ENCODE results near the gene HOXA10.

Gene HOXA10

GRCh38 chr7:27147199-27148030 is 26.7 kb downstream of the HOXA10 start, which contains the start of gene HOXA6:
Gene HOXA6 (minus strand): TSS chr7:27147774. CDS start chr7:27147749, 25 bp downstream.
- no peak for TF ChIP-seq CTCF (IDR thresholded peaks at IDR 0.05; ENCODE audit: low read depth, low read length, missing control alignments)
- no peak for DNase-seq (ENCODE audit: extremely low read depth, low read depth)
- no peak within 1 kb of the TSS for H3K4me3 ChIP-seq (replicated peaks; ENCODE audit: low read depth, low read length)

GRCh38 chr7:27146491-27147198 is 27.5 kb downstream of the HOXA10 start:
- H3K4me3 ChIP-seq (replicated peaks; ENCODE audit: low read depth, low read length): no peak overlapping the region
- no peak for DNase-seq (ENCODE audit: extremely low read depth, low read depth)
- no peak for TF ChIP-seq CTCF (IDR thresholded peaks at IDR 0.05; ENCODE audit: low read depth, low read length, missing control alignments)

GRCh38 chr7:27145914-27146412 is 28.2 kb downstream of the HOXA10 start:
- no peak for DNase-seq (ENCODE audit: extremely low read depth, low read depth)
- no peak overlapping the region for H3K4me3 ChIP-seq (replicated peaks; ENCODE audit: low read depth, low read length)

GRCh38 chr7:27145165-27145913 is 28.8 kb downstream of the HOXA10 start:
- TF ChIP-seq CTCF (IDR thresholded peaks at IDR 0.05; ENCODE audit: low read depth, low read length, missing control alignments): no peak

More at GRCh38 chr7:27145914-27146412, 28.2 kb downstream of the HOXA10 start:
- no peak for TF ChIP-seq CTCF (IDR thresholded peaks at IDR 0.05; ENCODE audit: low read depth, low read length, missing control alignments)

GRCh38 chr7:27144781-27145164 is 29.3 kb downstream of the HOXA10 start:
- DNase-seq (ENCODE audit: extremely low read depth, low read depth): no peak
- H3K4me3 ChIP-seq (replicated peaks; ENCODE audit: low read depth, low read length): no peak overlapping the region

More at GRCh38 chr7:27145165-27145913, 28.8 kb downstream of the HOXA10 start:
- DNase-seq (ENCODE audit: extremely low read depth, low read depth): no peak
- H3K4me3 ChIP-seq (replicated peaks; ENCODE audit: low read depth, low read length): no peak overlapping the region

More at GRCh38 chr7:27144781-27145164, 29.3 kb downstream of the HOXA10 start:
- TF ChIP-seq CTCF (IDR thresholded peaks at IDR 0.05; ENCODE audit: low read depth, low read length, missing control alignments): no peak

Measured in HFF-Myc (cell line).